Esophagus squamous epithelium (tissue), 4 donors: ENCODE measurements around the gene CPA2.

ENCODE experiments used
- POLR2A ChIP-seq, 4 donors: fragments of 450-650 bp; IDR thresholded peaks; one replicate each; pipeline ENCODE4 v1.6.1; 2017; ENCODE audit warnings: antibody characterized with exemption in 4 of 4, mild to moderate bottlenecking in 4 of 4, moderate library complexity in 3 of 4
- TF ChIP-seq, protein P1 (sequence below), 6 experiments: fragments of 450-650 bp in 4 of 6; fragments of 200-600 bp in 2 of 6; sonication (generic) in 2 of 6; IDR thresholded peaks; one replicate each; pipeline ENCODE4 v1.5.1; 2016 to 2019; ENCODE audit warnings: antibody characterized with exemption in 6 of 6, mild to moderate bottlenecking in 4 of 6, moderate library complexity in 4 of 6

DNA sequence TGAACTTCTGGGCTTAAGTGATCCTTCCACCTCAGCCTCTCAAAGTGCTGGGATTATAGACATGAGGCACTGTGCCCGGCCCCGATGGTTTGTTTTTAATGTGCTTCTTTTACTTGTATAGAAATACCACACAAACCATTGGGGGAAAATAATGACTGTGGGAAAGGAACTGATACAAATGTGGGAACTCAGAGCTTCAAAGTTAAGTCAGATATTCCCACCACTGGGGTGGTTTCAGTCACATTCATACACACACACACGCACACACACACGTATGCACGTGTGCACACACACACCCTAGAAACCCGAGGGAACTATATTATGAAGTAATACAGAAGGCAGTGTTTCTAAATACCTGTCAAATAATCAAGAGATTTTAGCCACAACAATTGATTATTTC is 43.3 kb downstream of the CPA2 start:
- TF ChIP-seq, protein P1, sequence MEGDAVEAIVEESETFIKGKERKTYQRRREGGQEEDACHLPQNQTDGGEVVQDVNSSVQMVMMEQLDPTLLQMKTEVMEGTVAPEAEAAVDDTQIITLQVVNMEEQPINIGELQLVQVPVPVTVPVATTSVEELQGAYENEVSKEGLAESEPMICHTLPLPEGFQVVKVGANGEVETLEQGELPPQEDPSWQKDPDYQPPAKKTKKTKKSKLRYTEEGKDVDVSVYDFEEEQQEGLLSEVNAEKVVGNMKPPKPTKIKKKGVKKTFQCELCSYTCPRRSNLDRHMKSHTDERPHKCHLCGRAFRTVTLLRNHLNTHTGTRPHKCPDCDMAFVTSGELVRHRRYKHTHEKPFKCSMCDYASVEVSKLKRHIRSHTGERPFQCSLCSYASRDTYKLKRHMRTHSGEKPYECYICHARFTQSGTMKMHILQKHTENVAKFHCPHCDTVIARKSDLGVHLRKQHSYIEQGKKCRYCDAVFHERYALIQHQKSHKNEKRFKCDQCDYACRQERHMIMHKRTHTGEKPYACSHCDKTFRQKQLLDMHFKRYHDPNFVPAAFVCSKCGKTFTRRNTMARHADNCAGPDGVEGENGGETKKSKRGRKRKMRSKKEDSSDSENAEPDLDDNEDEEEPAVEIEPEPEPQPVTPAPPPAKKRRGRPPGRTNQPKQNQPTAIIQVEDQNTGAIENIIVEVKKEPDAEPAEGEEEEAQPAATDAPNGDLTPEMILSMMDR (IDR thresholded peaks at IDR 0.05): no peak
- no peak for TF ChIP-seq POLR2A (IDR thresholded peaks at IDR 0.05)
